ENCODE data around the gene FBXO42. TPM values are rescaled to one million over a fixed set of nuclear protein-coding genes. Genes with fewer than 3 reads are reported as not detected.

Gene FBXO42
- total and polyA plus RNA-seq, 2 of the 13 experiments (the other 11 are each of a cell fraction or from before 2014, with no cell fraction given): 7.6 to 17.5 TPM

DNA sequence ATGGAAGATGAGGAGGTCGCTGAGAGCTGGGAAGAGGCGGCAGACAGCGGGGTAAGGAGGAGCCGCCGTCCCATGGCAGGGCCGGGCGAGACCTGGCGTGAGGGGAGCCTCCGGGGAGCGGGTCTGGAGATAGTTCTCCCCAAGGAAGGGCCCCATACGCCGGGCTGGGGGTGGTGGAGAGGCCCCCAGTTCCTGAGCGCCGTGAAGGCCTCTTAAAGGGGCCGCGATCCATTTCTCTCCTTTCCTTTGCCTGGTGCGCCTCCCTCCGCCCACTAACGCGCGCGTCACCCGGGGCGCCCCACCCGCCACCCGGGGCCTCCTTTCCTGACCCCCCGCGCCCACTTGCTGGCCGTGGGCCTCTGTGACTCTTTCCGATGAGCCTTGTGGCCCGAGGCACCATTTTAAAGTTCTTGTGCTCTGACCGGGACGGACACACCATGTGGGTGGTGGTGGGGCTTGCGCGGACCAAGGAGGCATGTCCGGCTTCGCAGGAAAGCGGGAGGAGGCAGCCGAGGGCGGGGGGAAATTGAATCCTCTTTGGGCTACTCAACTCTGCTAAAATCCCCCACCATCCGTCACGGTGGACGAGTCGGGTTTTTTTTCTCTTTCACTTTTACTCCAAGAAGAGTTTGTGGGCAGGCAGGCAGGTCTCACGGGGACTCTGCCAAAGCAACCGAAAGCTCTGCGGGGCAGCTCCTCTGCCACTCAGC lies 15.1 kb upstream of the FBXO42 start (continued):
- TF ChIP-seq, protein P1, sequence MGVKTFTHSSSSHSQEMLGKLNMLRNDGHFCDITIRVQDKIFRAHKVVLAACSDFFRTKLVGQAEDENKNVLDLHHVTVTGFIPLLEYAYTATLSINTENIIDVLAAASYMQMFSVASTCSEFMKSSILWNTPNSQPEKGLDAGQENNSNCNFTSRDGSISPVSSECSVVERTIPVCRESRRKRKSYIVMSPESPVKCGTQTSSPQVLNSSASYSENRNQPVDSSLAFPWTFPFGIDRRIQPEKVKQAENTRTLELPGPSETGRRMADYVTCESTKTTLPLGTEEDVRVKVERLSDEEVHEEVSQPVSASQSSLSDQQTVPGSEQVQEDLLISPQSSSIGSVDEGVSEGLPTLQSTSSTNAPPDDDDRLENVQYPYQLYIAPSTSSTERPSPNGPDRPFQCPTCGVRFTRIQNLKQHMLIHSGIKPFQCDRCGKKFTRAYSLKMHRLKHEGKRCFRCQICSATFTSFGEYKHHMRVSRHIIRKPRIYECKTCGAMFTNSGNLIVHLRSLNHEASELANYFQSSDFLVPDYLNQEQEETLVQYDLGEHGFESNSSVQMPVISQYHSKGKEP (CRISPR knock-in tag; IDR thresholded peaks at IDR 0.05): no peak
- TF ChIP-seq SRSF1 (optimal IDR thresholded peaks at IDR 0.05; ENCODE audit: low read depth, low read length) (no peak), ZNF614 (CRISPR knock-in tag; IDR thresholded peaks at IDR 0.05; ENCODE audit: borderline replicate concordance) (no peak; the same call in 1 of the 2 replicates), KLF13 (CRISPR knock-in tag; IDR thresholded peaks at IDR 0.05) (no peak), SP140L (CRISPR knock-in tag; IDR thresholded peaks at IDR 0.05; ENCODE audit: borderline replicate concordance) (no peak), ZNF569 (CRISPR knock-in tag; IDR thresholded peaks at IDR 0.05; ENCODE audit: borderline replicate concordance) (no peak), ZNF557 (CRISPR knock-in tag; IDR thresholded peaks at IDR 0.05) (peak; percentile 81; the same call in 1 of the 2 replicates), RBAK (CRISPR knock-in tag; IDR thresholded peaks at IDR 0.05) (no peak), ZNF570 (CRISPR knock-in tag; IDR thresholded peaks at IDR 0.05; ENCODE audit: borderline replicate concordance) (no peak), ZNF446 (CRISPR knock-in tag; IDR thresholded peaks at IDR 0.05) (peak; percentile 42; the same call in 1 of the 2 replicates), MAFG (CRISPR knock-in tag; IDR thresholded peaks at IDR 0.05) (no peak), KDM6A (CRISPR knock-in tag; IDR thresholded peaks at IDR 0.05; ENCODE audit: low read depth) (no peak), DPF2 (CRISPR knock-in tag; IDR thresholded peaks at IDR 0.05; ENCODE audit: borderline replicate concordance, low read depth) (no peak), ATF7 (IDR thresholded peaks at IDR 0.05) (no peak), ATF7 (CRISPR knock-in tag; IDR thresholded peaks at IDR 0.05) (no peak), MED1 (CRISPR knock-in tag; IDR thresholded peaks at IDR 0.05) (no peak; the same call in 1 of the 2 replicates), ZNF790 (CRISPR knock-in tag; IDR thresholded peaks at IDR 0.05; ENCODE audit: borderline replicate concordance) (0 out of 2 replicates have a peak, but pooled peaks have one; percentile 44), HHEX (CRISPR knock-in tag; IDR thresholded peaks at IDR 0.05) (no peak)
- TF ChIP-seq, protein P2, sequence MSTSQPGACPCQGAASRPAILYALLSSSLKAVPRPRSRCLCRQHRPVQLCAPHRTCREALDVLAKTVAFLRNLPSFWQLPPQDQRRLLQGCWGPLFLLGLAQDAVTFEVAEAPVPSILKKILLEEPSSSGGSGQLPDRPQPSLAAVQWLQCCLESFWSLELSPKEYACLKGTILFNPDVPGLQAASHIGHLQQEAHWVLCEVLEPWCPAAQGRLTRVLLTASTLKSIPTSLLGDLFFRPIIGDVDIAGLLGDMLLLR (CRISPR knock-in tag; IDR thresholded peaks at IDR 0.05): no peak
- TF ChIP-seq, protein P3, sequence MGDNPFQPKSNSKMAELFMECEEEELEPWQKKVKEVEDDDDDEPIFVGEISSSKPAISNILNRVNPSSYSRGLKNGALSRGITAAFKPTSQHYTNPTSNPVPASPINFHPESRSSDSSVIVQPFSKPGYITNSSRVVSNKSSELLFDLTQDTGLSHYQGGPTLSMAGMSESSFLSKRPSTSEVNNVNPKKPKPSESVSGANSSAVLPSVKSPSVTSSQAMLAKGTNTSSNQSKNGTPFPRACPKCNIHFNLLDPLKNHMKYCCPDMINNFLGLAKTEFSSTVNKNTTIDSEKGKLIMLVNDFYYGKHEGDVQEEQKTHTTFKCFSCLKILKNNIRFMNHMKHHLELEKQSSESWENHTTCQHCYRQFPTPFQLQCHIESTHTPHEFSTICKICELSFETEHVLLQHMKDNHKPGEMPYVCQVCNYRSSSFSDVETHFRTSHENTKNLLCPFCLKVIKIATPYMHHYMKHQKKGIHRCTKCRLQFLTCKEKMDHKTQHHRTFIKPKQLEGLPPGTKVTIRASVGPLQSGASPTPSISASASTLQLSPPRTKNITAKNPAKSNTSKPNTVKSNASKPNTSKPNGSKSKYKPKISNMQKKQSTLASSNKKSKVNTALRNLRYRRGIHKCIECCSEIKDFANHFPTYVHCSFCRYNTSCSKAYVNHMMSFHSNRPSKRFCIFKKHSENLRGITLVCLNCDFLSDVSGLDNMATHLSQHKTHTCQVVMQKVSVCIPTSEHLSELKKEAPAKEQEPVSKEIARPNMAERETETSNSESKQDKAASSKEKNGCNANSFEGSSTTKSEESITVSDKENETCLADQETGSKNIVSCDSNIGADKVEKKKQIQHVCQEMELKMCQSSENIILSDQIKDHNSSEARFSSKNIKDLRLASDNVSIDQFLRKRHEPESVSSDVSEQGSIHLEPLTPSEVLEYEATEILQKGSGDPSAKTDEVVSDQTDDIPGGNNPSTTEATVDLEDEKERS (CRISPR knock-in tag; IDR thresholded peaks at IDR 0.05): no peak
- TF ChIP-seq, protein P4, sequence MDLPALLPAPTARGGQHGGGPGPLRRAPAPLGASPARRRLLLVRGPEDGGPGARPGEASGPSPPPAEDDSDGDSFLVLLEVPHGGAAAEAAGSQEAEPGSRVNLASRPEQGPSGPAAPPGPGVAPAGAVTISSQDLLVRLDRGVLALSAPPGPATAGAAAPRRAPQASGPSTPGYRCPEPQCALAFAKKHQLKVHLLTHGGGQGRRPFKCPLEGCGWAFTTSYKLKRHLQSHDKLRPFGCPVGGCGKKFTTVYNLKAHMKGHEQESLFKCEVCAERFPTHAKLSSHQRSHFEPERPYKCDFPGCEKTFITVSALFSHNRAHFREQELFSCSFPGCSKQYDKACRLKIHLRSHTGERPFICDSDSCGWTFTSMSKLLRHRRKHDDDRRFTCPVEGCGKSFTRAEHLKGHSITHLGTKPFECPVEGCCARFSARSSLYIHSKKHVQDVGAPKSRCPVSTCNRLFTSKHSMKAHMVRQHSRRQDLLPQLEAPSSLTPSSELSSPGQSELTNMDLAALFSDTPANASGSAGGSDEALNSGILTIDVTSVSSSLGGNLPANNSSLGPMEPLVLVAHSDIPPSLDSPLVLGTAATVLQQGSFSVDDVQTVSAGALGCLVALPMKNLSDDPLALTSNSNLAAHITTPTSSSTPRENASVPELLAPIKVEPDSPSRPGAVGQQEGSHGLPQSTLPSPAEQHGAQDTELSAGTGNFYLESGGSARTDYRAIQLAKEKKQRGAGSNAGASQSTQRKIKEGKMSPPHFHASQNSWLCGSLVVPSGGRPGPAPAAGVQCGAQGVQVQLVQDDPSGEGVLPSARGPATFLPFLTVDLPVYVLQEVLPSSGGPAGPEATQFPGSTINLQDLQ (CRISPR knock-in tag; IDR thresholded peaks at IDR 0.05): 0 out of 2 replicates have a peak, but pooled peaks have one; percentile 63
